Activated CD4-positive, alpha-beta T cell treated with anti-CD3 and anti-CD28 coated beads, Interleukin-2, Interleukin-4, amounts not matched to agents 100 ng/mL and 50 ng/mL, durations not matched to agents 16 hours and 8 hours (primary cell): ENCODE results near the gene SLC35A4.
"Not testable (repeated sequence)": the region's sequence is repeated elsewhere in the genome, so short reads cannot be mapped to it uniquely, and the experiment has no call there.

Experiments
- DNase-seq: peaks from one replicate; pipeline ENCODE4 v3.0.0-alpha.2; 2020; ENCODE audit warnings: low spot score

Gene SLC35A4

DNA sequence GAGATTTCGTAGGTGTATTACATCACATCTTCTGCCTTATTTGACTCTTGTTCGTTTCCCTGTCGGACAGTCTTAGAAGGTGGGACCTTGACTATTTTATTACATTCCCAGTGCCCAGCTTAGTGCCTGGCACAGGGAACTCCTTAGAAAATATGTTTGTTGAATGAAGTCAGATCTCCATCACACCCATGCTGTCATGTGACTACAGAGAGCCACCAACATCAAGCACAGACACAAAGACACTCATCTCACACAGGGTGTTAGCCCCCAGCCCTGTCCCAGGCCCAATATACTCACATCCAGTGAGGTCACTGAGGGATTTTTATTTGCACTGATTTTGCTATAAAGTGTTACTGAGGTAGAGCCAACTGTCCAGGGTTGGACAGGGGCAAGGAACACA is 6.7 kb upstream of the SLC35A4 start:
- no peak for DNase-seq

DNA sequence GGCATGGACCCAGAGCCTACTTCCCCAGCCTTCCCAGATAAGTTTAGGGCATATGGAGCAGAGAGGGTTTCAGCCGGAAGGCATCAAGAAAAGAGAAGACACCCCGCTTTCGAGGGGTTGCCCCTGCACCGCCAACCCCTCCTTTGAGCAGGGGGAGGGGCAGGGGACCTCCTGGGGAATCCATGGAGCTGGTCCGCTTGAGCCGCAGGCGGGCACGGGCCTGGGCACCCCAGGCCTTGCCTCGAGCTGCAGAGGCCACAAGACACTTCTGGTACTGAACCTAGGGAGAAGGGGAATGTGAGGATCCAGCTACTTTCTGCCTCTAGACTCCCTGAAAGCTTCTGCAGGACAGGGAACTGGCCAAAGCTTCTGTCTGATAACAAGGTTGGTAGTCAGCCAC is 6.1 kb upstream of the SLC35A4 start:
- no peak for DNase-seq

DNA sequence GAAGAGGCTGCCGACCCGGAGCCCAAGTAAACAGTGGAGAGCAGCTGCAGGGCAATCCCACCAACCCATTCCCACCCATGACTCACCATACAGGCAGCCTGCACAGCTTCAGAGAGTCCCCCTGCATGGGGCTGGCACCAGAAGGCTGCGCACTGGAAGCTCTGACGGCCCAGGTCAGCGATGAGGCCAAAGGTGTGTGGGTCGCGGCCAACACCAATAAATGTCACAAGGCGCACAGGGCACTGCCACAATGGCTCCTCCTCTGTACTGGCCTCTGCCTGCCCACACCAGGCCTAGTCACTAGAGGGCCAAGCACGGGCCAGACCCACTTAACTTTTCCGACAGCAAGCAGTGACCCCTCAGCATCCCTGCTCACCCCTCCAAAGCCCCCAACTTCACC is 4.4 kb upstream of the SLC35A4 start:
- no peak for DNase-seq

DNA sequence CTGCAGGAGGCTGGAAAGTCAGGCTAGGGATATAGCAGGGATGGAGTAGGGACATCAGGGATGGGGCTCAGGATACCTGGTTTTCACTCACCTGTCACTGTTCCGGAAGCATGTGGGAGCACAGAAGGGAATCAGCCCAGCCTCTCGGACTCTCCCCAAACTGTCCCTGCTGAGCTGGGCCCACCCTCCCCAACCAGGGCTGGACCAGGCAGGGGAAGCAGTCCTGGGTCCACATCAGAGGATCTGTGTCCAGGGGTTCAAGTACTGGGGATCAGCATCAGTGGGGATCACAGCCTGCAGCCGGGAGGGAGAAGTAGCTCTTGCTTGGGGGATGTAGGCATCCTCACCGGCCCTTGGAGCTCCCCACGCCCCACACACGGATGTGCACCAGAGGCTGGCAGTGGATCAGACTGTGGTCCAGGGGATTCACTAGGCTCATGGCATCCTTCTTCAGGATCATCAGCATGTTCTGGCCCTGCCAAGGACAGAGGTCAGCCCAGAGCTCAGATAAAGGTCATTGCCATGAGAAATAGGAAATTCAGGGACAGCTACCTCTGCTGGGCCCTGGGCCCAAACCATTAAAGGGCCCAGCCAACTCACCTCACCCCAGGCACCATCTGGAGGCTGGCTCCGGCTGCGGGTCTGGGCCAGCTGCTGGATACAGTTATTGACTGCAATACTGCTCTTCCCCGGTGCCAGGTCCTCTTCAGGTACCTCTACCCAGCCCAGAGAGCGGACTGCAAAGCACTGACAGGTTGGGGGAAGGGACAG is 2.7 kb upstream of the SLC35A4 start:
- no peak for DNase-seq

DNA sequence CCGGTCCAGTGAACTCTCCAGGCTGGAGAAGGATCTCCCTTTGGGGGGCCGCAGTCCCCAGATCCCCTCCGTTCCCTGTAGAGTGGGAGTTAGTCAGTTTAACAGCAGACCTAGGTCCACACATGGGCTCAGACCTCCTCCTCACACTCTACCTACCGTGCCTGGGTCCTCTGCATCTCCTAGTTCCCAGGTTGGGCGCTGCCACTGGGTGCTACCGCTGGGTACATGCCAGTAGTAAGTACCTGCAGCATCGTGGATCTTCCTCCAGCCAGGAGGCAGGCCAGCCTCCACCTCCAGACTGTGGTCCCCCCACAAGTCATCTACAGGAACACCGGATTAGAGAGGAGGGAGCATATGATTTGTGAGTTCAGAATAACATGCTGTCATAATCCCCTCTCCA is 1.0 kb upstream of the SLC35A4 start:
- DNase-seq, result no peak

DNA sequence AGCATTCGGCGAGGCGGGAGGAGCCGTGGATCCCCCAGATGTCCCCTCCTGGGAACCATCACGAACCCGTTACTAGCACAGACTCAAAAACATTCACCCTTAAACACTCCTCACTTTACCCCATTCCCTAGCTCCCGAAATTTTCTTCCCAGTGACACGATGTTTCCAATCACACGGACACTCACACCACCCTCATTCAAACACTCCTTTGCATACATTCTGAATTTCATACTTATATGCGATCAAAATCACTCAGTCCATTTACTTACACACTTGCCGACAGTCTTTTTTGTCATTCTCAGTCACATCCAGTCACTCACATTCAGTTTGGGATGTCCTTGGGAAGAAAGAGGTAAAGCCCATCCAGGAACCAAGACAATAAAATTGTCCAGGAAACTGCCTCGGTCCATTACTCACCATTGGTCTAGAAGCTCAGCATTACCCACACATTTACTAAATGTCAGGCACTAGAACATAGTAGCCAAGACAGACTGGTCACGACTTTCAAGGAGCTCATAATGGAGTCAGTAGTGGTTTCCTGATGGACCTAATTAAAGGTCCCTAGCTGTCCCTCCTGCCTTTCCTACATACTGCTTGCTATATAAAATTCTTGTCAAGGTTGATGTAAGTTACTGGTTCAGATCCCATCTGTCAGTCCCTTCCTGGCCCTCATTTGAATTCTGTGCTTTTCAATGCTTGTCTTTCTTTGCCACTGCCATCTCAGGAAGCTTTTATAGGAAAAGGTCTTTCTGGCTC is 574 bp downstream of the SLC35A4 start:
- DNase-seq, result no peak

DNA sequence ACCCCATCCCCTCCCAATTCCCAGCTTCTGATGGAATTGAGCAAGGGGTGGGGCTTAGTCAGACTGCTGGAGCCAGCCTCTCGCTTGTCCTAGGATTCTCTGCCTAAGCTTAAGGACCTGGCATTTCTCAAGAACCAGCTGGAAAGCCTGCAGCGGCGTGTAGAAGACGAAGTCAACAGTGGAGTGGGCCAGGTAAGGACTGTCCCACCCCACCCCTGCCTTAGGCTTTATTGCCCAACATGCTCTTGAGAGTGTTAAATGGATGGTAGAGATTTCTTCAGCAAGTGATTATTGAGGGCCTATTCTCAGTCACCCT is 1.1 kb downstream of the SLC35A4 start:
- no peak for DNase-seq

DNA sequence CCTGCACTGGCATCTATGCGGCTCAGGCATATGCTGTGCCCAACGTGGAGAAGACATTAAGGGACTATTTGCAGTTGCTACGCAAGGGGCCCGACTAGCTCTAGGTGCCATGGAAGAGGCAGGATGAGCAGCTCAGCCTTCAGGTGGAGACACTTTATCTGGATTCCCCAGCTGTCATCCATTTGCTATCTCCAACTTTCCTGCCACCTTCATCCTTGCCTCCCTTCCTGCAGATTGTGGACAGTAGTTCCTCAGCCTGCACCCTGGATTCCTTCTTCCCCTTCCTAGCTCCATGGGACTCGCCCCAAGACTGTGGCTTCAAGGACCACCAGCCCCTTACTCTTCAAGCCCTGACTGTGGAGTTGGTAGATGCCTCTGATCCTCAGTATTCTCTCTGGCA is 2.0 kb downstream of the SLC35A4 start:
- no peak for DNase-seq

DNA sequence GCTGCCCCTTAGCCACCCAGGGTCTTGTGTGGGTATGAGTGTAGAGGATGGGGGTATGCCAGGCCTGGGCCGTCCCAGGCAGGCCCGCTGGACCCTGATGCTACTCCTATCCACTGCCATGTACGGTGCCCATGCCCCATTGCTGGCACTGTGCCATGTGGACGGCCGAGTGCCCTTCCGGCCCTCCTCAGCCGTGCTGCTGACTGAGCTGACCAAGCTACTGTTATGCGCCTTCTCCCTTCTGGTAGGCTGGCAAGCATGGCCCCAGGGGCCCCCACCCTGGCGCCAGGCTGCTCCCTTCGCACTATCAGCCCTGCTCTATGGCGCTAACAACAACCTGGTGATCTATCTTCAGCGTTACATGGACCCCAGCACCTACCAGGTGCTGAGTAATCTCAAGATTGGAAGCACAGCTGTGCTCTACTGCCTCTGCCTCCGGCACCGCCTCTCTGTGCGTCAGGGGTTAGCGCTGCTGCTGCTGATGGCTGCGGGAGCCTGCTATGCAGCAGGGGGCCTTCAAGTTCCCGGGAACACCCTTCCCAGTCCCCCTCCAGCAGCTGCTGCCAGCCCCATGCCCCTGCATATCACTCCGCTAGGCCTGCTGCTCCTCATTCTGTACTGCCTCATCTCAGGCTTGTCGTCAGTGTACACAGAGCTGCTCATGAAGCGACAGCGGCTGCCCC is 2.6 kb downstream of the SLC35A4 start:
- DNase-seq, result no peak

DNA sequence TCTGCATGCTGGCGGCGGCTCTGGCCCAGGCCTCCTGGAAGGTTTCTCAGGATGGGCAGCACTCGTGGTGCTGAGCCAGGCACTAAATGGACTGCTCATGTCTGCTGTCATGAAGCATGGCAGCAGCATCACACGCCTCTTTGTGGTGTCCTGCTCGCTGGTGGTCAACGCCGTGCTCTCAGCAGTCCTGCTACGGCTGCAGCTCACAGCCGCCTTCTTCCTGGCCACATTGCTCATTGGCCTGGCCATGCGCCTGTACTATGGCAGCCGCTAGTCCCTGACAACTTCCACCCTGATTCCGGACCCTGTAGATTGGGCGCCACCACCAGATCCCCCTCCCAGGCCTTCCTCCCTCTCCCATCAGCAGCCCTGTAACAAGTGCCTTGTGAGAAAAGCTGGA is 3.2 kb downstream of the SLC35A4 start:
- no peak for DNase-seq

DNA sequence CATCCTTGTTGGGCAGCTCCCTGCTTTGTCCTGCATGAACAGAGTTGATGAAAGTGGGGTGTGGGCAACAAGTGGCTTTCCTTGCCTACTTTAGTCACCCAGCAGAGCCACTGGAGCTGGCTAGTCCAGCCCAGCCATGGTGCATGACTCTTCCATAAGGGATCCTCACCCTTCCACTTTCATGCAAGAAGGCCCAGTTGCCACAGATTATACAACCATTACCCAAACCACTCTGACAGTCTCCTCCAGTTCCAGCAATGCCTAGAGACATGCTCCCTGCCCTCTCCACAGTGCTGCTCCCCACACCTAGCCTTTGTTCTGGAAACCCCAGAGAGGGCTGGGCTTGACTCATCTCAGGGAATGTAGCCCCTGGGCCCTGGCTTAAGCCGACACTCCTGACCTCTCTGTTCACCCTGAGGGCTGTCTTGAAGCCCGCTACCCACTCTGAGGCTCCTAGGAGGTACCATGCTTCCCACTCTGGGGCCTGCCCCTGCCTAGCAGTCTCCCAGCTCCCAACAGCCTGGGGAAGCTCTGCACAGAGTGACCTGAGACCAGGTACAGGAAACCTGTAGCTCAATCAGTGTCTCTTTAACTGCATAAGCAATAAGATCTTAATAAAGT is 3.9 kb downstream of the SLC35A4 start:
- no peak for DNase-seq

DNA sequence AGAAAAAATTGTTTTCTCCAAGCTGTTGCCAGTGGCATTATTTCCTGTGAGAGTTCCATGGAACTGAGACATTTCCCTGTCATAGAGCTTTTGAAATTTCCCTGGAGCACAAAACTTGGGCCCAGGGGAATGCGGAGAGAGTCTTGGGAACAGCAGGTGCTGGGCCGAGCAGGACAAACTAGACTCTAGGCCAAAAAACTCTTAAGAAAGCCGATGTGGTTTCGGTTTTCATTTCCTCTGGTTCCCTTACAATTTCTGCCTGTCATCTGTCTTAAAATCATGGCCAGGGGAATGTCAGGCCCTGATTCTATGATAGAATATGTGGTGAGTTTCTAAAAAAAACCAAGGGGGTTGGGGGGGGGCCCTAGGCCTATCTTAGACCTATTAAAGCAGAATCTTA is 4.6 kb downstream of the SLC35A4 start:
- no peak for DNase-seq

DNA sequence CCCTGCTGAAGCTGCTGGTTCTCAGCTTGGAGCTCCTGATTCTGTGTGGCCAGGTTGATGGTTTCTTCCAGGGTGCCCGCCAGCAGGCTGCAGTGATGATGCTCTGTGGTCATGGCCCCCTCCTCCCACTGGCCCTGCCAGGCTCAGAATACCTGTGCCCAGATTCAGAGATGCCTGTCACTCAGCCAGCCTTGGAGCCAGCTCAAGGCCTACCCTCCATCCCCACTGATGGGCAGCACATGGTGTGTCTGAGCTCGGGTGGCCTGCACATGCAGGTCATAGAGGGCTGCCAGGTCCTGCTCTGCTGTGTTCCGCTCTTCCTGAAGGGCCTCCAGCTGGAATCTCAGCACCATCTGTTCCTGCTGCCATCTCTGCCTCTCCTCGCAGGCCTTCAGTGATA is 5.4 kb downstream of the SLC35A4 start:
- DNase-seq, result no peak

DNA sequence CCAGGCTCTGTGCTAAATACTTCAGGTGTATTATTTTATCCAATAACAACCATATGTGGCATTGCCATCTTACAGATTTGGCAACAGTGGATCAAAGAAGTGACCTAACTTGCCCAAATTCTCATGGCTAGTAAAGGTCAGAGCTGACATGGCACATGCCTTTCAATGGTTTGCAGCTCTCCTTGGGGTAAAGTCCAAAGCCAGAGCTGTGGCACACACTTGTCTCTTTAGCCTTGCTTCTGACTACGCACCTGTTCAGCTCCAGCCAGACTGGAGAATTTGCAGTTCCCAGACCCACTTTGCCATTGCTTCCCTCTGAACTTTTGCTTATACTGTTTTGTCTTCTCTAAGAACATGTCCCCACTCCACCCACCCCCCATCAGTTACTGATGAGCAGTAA is 5.9 kb downstream of the SLC35A4 start:
- DNase-seq, result no peak

DNA sequence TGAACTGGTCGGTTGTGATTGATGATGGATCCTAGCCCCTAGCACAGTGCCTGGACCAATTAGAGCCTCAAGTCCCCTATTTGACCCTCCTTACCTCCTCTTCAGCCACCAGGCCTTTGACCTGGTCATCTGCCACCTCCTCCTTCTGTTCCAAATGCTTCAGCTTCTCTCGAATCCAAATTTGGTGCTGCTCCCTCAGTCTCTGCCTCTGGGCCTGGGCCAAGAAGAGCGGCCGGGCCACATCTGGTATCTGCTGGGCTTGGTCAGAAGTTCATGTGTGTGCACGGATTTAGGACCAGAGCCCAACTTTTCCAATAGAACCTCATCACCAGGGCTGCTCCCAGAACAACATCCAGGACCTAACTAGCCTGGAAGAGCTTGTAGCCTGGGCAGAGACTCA is 6.5 kb downstream of the SLC35A4 start:
- DNase-seq, result no peak

DNA sequence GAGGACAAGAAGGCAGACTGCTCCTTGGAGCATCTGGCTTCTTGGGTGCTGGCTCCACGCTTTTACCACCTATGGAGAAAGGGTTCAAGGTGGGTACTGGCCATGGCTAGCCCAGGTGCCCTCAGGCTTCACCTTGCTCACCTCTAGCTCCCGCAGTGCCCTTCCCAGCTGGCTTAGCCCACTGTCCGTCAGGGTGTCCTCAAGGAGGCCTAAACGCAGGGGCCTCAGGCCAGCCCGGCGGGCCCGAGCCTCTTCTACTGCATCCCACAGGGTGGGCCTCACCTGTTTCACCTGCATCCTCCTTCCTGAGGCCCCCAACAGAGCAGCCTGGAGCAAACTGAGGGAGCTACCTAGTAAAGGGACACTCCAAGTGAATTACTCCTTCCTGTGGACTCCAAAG is 9.1 kb downstream of the SLC35A4 start:
- no peak for DNase-seq

DNA sequence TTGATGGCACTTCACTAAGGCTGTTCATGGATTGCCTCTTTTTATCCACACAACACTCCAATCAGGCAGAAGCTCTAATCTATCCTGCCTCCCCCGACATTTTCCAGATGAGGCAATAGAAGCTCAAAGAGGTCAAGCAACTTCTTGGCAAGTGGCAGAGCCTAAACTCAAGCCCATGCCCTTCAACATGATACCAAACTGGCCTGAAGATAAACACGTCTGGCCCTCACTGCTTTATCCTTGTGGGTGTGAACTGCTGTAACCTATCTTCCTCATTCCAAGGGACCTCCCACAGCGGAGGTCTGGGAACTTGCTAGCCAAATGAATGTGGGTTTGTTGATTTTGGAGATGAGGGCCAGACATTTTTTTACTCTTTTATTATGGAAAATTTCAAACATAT is 9.5 kb downstream of the SLC35A4 start:
- DNase-seq, result no peak

DNA sequence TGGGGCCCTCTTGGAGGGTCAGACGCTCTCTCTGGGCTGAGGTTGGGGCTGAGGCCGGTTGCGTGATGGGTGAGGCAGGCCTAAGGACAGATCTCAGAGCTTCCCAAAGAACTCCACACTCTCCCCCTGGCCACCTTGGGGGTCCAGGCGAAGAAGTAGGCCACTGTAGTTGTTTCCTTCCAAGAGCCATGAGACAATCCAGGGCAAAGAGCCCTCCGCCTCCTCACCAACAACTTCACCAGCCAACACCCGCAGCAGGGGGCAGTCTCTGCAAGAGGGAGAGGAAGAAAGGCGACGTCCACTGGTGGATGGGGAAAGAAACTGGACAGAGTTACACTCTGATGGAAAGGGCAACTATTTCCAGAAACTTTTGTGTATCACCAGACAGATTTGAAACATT is 10.7 kb downstream of the SLC35A4 start:
- DNase-seq, result no peak

DNA sequence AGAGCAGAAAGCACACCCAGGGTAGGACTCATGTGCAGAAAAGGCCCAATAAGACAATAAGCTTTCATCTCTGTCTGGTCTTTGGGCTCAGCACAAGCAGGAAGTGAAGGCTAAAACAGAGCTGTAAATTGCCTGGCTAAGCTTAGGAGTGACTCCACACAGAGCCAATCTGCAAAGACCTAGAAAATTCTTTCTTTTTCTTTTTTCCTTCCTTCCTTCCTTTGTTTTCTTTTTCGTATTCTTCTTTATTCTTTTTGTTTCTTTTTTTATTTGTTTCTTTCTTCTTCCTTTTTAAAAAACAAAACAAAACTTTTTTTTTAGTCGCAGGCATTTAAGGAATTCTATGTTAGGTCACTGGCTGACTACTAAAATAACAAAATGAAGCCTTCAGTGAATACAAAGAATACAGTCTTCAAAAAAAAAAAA is 12.2 kb downstream of the SLC35A4 start:
- DNase-seq, result no peak

DNA sequence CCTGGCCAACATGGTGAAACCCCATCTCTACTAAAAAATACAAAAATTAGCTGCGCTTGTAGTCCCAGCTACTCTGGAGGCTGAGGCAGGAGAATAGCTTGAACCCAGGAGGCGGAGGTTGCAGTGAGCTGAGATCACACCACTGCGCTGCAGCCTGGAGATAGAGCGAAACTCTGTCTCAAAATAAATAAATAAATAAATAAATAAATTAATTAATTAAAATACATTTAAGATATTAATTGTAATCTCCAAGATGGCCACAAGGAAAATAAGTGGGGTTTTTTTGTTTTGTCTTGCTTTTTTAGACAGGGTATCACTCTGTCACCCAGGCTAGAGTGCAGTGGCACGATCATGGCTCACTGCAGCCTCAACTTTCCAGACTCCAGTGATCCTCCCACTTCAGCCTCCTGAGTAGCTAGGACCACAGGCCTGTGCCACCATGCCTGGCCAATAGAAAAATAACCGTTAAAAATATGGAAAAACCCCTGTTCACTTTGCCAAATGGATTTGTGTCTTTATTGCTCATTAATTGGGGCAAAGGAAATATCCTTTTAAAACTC is 14.6 kb downstream of the SLC35A4 start:
- not testable (repeated sequence) for DNase-seq

DNA sequence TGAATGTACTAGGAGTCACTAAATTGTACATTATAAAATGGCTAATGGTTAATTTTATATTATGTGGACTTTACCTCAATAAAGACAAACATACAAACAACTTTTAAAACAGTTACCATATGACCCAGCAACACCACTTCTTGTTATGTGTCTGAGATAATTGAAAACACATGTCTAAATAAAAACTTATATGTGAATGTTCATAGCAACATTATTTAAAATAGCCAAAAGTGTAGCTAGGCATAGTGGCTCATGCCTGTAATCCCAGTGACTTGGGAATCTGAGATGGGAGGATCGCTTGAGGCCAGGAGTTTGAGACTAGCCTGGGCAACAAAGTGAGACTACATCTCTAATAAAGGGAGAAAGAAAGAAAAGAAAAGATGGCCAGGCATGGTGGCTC is 22.9 kb downstream of the SLC35A4 start:
- DNase-seq, result no peak

DNA sequence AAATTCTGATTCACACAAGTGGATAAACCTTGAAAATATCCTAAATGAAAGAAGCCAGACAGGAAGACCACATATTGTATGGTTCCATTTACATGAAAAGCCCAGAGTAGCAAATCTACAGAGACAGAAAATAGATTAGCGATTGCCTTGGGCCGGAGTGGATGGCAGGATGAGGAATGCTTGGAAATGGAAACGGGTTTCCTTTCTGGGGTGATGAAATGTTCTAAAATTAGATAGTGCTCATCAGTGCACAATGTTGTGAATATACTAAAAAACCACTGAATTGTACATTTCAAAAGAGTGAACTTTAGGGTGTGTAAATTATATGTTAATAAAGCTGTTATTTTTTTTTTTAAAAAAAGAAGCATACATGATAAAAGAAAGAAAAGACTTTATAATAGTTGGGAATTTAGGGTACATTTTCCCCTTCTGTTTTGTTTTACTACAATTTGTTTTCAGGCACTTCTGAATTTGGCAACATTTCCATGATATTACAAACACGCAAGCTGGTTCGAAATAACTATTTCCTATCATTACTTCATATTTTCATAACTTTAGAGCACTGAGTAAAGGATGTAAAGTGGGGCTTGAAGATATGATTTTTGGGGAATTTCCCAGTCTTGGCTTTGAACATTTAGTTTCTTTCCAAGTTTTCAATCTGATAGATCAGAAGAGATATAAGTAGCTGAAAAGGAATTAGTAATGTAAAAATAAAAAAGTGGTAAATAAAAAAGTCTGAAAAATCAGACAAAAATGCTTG is 23.9 kb downstream of the SLC35A4 start:
- DNase-seq, result no peak
